Thyroid gland (tissue), 4 donors: ENCODE results near the gene SRGAP2B.
"Not testable (repeated sequence)": the region's sequence is repeated elsewhere in the genome, so short reads cannot be mapped to it uniquely, and the experiment has no call there.

ENCODE experiments used
- POLR2A ChIP-seq, 2 donors: fragments of 450-650 bp; IDR thresholded peaks; one replicate each; pipeline ENCODE4 v1.6.1; 2017; ENCODE audit warnings: antibody characterized with exemption in 2 of 2, mild to moderate bottlenecking in 2 of 2, moderate library complexity in 1 of 2
- TF ChIP-seq, protein P1 (sequence below), 6 experiments: fragments of 200-600 bp in 3 of 6; fragments of 450-650 bp in 3 of 6; sonication (generic) in 3 of 6; IDR thresholded peaks; one replicate each; pipeline ENCODE4 v1.5.1; 2016 to 2019; ENCODE audit warnings: antibody characterized with exemption in 6 of 6, mild to moderate bottlenecking in 2 of 6, inconsistent platforms in 1 of 6, moderate library complexity in 1 of 6

DNA sequence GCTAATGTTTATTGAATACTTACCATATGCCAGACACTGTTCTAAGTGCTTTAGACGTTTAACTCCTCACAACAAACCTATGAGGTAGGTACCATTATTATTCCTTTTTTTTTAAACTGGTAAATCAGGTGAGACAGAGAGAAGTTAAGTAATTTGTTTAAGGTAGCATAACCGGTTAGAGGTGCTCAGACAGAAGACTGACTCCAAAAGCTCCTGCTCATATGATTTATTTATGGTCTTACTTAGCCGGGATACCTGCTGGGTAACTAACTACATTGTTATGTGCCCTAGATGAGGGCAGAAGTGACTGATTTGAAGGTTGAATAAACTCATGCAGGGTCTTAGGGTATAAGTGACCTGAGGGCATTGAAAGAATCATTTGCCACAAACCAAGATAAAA lies 17.6 kb upstream of the SRGAP2B start:
- TF ChIP-seq, protein P1, sequence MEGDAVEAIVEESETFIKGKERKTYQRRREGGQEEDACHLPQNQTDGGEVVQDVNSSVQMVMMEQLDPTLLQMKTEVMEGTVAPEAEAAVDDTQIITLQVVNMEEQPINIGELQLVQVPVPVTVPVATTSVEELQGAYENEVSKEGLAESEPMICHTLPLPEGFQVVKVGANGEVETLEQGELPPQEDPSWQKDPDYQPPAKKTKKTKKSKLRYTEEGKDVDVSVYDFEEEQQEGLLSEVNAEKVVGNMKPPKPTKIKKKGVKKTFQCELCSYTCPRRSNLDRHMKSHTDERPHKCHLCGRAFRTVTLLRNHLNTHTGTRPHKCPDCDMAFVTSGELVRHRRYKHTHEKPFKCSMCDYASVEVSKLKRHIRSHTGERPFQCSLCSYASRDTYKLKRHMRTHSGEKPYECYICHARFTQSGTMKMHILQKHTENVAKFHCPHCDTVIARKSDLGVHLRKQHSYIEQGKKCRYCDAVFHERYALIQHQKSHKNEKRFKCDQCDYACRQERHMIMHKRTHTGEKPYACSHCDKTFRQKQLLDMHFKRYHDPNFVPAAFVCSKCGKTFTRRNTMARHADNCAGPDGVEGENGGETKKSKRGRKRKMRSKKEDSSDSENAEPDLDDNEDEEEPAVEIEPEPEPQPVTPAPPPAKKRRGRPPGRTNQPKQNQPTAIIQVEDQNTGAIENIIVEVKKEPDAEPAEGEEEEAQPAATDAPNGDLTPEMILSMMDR (IDR thresholded peaks at IDR 0.05) = not testable (repeated sequence)
- not testable (repeated sequence) for TF ChIP-seq POLR2A (IDR thresholded peaks at IDR 0.05)
